ENCODE measurements around the gene ARAP3.
A peak's percentile ranks its signal among the peaks of the same experiment; 100 is the strongest.

ARAP3 gene

DNA sequence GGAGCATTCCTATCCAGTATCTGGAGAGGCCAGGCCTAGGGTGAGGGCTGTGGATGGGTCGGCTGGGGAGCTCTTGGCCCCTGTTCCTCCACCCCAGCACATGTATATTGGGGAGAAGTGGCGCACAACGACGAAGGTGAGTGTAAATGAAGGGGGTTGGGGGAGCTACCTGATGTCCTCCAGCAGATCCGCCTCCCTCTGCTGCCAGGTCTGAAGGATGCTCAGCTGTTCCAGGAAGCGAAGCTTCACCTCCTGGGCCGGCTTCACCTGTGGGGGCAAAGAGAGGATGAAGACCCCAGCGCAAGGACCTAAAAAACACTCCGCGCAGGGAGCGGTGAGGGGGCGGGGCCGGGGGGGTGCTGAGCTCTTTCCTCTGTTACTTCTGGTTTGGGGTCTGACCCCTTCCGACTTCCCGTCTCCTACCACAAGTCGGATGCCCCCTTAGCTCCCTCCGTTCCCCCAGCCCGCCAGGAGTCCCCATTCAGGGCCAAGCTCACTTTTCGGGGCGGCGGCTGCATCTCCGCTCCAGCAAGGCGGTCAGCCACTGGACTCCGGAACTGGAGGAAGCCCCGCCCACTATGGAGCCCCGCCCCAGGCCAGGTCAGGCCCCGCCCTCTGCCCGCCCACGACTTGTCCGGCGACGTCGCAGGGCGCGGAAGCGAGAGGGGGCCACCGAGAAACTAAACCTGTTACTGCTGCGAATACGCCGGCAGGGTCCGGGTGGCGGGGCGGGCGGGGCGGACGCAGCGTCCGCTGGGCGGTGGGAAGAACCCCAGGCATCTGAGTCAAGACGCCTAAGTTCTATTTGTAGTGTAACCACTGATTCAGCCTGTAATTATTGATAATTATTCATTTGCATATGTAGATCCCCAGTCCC lies 30.9 kb downstream of the ARAP3 start, which contains the start of gene FCHSD1:
Gene FCHSD1 (minus strand): TSS at position 568 of the 877 bp plus-strand sequence. CDS start 50 bp downstream, at position 518.
- TF ChIP-seq, protein P1, sequence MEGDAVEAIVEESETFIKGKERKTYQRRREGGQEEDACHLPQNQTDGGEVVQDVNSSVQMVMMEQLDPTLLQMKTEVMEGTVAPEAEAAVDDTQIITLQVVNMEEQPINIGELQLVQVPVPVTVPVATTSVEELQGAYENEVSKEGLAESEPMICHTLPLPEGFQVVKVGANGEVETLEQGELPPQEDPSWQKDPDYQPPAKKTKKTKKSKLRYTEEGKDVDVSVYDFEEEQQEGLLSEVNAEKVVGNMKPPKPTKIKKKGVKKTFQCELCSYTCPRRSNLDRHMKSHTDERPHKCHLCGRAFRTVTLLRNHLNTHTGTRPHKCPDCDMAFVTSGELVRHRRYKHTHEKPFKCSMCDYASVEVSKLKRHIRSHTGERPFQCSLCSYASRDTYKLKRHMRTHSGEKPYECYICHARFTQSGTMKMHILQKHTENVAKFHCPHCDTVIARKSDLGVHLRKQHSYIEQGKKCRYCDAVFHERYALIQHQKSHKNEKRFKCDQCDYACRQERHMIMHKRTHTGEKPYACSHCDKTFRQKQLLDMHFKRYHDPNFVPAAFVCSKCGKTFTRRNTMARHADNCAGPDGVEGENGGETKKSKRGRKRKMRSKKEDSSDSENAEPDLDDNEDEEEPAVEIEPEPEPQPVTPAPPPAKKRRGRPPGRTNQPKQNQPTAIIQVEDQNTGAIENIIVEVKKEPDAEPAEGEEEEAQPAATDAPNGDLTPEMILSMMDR (IDR thresholded peaks at IDR 0.05; ENCODE audit: borderline replicate concordance, insufficient read depth, low read depth, low read length), result 0 out of 2 replicates have a peak, but pooled peaks have one; percentile 3
- peak within 1 kb of the TSS; percentile 69 for H3K4me3 ChIP-seq (ENCODE audit: low read depth, low read length)

DNA sequence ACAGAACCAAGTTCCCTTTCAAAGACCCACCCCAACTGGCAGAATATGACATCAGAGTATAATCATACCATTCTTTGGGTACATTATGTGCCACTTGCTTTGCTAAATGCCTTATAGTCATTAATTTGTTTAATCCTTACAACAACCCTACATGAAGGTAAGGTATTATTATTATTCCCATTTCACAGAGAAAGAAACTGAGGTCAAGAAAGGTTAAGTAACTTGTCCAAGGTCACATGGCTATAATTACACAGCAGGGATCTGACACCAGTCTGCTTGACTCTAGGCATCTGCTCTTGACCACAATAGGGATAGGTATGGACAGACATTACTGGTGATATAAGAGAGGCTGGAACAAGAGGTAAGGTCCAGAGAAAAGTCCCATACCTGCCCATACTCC lies 32.1 kb downstream of the ARAP3 start:
- no peak overlapping the region for H3K4me3 ChIP-seq (ENCODE audit: low read depth, low read length)
- TF ChIP-seq, protein P1 (IDR thresholded peaks at IDR 0.05; ENCODE audit: borderline replicate concordance, insufficient read depth, low read depth, low read length), result no peak

DNA sequence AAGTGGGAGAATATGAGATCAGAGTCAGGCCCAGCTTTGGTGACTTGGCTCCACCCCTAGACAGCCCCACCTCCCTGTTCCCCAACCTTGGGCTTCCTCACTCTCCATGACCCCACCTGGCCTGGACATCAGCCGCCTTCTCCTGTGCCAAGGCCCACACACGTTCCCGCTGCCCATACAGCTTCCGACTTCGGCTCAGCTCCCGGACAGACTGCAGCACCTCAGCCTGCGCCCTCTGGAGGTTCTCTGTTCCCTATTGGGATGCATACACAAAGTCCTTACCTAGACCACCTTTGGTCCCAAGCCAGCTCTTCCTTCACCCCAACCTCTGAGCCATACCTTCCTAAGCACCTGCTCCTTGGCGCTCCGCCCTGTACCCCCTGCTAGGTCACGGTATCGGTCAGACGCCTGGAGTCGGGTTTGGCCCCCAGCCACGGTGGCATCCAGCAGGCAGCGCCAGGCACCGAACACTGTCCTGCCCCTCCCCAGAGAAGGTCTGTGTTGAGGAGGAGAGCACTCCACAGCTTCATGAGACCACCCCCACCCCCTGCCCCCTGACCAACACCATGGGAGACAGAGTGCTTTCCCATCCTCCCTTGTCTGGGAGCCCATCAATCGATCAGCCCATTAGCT lies 32.9 kb downstream of the ARAP3 start:
- TF ChIP-seq, protein P1 (IDR thresholded peaks at IDR 0.05; ENCODE audit: borderline replicate concordance, insufficient read depth, low read depth, low read length), result no peak
- no peak overlapping the region for H3K4me3 ChIP-seq (ENCODE audit: low read depth, low read length)

DNA sequence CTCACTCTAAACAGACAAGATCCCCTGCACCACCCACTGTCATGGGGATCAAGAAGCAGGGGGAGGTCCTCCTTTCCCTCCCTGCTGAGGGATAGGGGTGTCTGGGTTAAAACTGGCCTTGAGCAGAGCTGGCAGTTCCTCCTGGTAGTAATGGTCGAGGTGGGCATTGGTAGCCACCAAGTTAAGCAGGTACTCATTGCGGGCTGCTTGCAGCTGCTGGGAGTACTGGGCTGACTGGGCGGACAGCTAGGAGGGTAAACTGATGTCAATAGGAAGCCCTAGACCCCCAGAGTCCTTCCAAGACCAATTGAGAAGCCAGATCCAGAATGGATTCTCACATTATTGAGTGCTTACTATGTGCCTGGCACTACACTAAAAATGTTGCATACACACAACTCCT lies 34.2 kb downstream of the ARAP3 start:
- TF ChIP-seq, protein P1 (IDR thresholded peaks at IDR 0.05; ENCODE audit: borderline replicate concordance, insufficient read depth, low read depth, low read length), result no peak
- no peak overlapping the region for H3K4me3 ChIP-seq (ENCODE audit: low read depth, low read length)

DNA sequence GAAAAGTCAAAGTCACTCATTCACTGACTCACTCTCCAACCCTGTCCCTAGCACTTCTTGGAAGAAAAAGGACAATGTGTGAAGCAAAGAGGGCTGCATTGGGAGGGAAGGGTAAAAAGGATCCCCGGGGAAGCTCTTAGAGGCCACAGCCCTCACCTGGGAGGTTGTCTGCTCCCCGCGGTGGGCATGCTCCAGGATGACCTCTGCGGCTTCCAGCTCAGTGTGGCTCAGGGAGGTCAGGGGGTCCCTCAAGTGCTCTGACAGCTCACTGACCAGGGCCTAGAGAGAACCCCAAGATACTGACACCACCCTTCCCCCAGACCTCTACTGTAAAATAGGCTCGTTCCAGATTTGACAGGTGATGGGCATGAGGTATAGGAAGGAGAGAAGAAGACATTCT lies 34.8 kb downstream of the ARAP3 start:
- TF ChIP-seq, protein P1 (IDR thresholded peaks at IDR 0.05; ENCODE audit: borderline replicate concordance, insufficient read depth, low read depth, low read length), result no peak
- no peak overlapping the region for H3K4me3 ChIP-seq (ENCODE audit: low read depth, low read length)

DNA sequence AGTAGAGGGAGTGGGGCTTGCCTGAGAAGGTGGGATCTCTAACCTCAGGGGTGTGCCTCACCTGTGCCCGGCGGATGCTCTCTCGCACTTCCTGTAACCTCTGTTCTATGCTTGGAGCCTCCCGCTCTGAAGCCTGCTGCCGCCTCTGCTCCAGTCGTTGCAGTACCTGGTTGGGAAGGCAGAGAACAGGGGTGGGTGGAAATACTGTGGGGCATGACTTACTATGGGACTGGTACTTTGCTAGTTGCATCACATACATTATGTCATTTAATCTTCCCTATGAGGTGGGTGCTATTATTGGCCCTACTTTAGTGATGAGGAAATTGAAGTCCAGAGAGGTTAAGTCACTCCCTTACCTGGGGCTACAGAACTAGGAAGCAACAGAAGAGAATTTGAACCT lies 36.0 kb downstream of the ARAP3 start:
- H3K4me3 ChIP-seq (ENCODE audit: low read depth, low read length), result no peak overlapping the region
- TF ChIP-seq, protein P1 (IDR thresholded peaks at IDR 0.05; ENCODE audit: borderline replicate concordance, insufficient read depth, low read depth, low read length), result no peak
